HG02973 (cell line): ENCODE results near the gene GLIS1.

Experiments
- ATAC-seq: cut with Tn5 transposase; IDR thresholded peaks from one replicate; pipeline ENCODE4 v1.9.1; 2021; ENCODE audit warnings: moderate library complexity; ENCODE audit not compliant: unreplicated experiment

The GLIS1 gene

DNA sequence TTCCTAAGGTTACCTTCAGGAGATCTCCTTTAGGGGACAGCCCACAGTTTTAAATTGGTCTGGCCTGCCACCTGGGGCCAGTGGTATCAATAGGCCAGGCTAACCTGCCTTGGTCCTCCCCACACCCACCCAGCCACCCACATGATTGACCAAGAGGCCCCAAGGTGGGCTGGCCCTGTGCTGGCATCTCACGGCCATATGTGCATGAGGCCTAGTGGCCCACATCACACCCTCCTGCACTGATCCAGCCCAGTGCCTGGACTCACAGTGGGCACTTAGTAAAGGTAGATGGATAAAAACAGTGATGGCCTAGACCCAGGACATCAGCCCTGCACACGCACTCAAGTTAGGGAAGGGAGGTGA, 197.7 kb downstream of the GLIS1 start:
- no peak for ATAC-seq

DNA sequence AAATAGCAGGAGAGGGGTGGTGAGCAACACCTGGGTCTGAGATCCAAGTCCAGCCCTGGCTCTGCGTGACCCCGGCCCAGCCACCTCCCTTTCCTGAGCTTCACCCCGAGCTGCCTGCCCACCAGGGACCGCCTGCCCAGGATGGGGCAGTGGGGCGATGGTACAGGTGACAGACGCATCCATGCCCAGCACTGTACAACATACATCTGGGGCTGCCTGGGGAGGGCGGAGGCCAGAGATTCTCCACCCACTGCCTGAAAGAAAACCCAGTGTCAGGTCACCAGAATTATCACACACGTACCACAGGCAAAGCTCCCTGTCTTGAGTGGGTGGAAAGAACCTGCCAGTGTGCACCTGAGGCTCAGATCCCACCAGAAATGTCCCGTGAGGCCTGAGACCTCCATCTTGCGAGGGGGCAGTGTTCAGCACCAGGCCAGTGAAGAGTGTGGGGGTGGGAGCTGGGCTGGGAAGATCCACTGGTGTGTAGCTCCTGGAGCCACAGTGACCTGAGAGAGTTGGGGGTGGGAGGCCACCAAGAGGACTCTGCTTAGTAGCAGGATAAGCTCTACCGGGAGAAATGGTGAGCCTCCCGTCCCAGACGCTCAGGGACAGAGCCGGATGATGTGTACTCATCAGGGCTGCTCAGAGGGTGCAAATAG, 198.2 kb downstream of the GLIS1 start:
- ATAC-seq: no peak

DNA sequence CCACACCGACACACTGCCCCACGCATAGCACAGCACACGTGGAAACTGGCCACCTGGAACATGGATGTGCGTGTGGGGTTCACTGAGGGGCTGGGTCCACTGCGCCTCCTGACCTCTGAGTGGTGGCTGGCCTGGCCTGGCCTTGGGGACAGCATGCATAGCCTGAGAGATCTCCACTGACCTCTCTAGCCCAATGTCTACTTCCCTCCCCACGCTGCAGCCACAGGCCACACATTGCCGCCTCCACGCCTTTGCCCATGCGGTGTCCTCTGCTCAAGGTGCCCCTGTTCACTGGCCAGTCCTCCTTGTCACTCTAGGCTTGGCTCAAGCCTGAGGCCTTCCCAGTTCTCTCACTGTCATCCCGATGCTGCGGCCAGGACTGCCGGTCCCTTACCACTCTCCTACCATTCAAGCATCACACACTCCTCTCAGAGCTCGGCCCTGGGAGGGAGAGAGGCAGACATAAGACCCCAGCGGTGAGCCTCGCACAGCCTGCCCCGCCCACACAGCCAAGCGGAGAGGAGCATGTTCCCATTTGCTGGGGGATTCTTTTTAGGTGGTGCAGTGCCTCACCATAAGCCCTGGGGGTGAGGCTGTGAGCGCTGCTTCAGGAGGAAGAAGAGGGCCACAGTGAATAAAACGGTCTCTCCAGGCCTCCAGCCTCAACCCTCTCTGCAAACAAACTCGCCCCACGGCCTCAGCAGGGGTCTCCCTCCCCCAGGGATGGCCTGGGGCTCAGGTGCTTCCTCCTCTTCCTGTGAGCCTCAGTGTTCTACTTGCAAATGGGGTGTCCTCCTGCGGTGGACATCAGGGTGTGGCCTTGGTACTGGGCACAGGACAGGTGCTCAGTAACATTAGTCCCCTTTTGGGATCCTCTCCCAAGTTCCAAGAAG, 199.0 kb downstream of the GLIS1 start:
- no peak for ATAC-seq

DNA sequence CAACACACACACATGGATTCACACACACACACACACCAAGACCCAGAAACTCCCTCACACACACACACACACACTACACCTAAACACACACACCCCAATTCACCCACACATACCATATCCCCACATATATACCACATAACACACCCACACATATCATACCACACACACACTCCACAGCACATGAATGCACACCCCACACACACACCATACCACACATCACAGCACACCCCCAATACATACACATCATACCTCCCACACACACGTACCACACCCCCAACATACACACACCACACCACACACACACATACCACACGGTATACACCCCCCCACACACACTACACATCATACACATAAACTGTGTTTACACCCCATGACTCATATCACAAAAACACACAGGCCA, 199.7 kb downstream of the GLIS1 start:
- ATAC-seq: no peak

- ATAC-seq: no peak
These were observed 202.4 kb downstream of the GLIS1 start for GRCh38 chr1:53536606-53537005.

DNA sequence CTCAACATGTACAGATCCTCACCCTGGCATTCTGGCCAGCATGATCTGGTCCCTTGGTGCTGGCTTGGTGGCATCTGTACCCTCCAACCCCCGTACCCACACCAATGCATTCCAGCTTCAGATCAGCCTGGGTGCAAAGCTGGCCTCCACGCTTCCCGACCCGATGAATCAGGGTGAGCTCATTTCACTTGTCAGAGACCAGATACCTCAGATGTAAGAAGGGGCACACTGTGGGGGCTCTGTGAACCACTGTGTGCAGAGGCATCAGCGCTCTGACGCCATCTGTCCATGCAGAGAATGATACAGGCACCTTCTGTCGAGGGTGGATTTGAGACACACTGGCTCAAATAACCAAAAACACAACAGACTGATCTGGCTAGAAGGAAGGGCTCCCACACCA, 203.1 kb downstream of the GLIS1 start:
- ATAC-seq: no peak

DNA sequence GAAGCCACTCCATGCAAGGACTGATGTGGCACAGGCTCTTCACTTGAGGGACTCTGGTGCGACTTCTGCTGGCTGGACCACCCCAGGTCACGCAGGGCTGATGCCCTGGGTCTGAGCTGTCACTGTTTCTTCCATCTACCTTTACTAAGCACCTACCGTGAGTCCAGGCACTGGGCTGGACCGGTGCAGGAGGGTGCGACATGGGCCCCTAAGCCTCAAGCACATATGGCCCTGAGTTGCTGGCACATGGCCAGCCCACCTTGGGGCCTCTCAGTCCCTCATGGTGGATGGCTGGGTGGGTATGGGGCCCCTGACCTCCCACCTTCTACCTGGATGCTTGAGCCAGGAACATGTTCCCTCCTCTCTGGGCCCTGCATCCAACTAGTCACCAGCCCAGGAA, 203.7 kb downstream of the GLIS1 start:
- ATAC-seq: no peak

DNA sequence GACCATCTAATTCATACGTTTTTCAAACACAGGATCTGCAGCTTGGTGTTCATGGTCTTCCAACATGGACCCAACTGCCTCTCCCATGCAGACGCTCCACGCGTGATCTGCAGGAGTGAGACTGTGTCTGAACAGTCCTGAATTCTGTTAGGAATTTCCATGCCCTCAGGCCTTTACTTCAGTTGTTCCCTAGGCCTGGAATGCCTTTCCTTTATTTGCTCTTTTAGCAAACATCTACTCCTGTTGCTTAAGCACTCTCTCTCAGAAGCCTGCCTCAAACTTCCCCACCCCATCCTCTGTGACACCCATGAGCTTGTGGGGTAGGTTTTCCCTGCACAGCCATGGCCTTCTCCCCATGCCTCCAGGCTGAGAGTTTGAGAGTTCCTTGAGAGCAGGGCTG, 206.1 kb downstream of the GLIS1 start:
- ATAC-seq: no peak

- no peak for ATAC-seq
These were observed 206.6 kb downstream of the GLIS1 start for GRCh38 chr1:53532377-53532776.

- ATAC-seq: no peak
These were observed 208.4 kb downstream of the GLIS1 start for GRCh38 chr1:53530550-53530949.

DNA sequence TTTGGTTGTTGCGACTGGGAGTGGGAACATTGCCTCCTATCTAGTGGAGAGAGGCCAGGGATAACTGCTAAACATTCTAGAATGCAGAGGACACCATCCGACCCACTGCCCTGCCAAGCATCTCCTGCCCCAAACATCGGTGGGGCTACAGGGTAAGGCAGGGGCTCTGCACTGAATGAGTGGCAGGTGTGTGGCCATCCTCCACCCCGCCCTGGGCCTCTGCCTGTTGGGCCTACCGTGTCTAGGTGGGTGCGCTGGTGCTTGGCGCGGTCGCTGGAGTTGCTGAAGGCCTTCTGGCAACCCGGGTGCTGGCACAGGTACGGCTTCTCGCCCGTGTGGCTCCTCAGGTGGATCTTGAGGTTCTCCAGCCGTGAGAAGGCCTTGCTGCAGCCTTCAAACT, 209.4 kb downstream of the GLIS1 start:
- ATAC-seq: no peak

- ATAC-seq: no peak
These were observed 211.6 kb downstream of the GLIS1 start for GRCh38 chr1:53527368-53527767.

DNA sequence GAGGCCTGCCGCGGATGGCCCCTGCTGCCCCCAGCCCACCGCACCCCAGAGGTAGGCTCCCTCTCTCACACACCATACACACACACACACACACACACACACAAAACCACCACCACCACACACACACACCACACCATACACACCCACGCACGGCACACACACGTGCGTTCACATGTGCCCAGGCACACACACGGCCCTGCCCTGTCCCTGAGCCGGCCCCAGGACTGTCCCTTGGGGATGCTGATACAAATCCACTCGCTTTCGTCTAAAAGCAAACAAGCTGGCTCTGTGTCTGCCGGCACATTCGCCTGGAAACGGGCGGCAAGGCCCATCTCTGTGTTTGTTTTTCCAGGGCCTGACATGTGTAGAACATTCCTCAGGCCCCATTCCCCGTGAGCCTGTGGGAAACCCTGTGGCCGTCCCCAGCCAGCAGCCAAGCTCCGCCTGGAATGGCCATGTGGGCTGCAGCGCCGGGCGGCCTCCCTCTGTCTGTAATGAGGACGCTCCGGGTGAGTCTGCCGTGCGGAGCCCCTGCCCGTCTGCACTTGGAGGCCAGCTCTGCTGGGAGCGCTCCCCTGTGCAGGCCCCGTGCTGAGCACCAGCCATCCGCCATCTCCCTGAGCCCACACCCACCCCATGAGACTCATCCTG, 212.4 kb downstream of the GLIS1 start:
- no peak for ATAC-seq

DNA sequence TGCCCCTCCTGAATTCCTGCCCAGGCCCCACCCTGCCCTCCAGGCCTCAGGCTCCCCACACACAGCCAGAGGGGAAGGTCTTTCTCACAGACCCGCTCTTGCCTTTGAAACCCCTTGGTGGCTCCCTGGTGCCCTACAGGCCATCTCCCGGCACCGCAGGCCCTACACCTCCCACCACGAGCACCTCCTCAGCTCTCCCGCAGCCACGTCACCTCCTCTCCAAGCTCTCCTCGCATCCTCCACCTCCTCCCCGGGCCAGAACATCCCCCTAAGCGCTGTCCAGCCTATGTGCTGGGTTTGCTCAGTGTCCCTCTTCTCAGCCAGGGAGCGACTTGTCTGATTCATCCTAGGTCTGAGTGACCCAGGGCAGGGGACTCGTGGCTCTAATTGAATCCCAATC, 213.4 kb downstream of the GLIS1 start:
- no peak for ATAC-seq

- no peak for ATAC-seq
These were observed 214.3 kb downstream of the GLIS1 start for GRCh38 chr1:53524428-53525375.

- no peak for ATAC-seq
These were observed 216.9 kb downstream of the GLIS1 start for GRCh38 chr1:53521924-53522552.

DNA sequence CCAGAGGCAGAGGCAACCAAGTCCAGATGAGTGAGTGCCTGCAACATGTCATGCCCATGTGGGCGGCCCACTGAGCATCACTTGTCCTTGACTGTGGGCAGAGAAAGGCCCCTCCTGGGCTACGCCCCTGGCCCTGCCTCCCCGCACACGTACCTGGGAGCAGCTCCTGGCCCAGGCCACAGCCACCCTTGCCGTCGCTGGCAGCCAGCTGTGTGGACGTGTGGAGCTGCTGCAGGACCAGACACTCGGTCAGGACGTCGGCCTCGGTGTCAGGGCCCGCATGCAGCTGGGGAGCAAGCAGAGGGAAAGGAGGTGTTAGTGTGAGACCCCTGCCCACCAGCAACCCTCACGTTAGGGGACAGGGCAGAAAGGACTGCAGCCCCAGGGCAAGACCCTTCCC, 218.5 kb downstream of the GLIS1 start:
- ATAC-seq: no peak

DNA sequence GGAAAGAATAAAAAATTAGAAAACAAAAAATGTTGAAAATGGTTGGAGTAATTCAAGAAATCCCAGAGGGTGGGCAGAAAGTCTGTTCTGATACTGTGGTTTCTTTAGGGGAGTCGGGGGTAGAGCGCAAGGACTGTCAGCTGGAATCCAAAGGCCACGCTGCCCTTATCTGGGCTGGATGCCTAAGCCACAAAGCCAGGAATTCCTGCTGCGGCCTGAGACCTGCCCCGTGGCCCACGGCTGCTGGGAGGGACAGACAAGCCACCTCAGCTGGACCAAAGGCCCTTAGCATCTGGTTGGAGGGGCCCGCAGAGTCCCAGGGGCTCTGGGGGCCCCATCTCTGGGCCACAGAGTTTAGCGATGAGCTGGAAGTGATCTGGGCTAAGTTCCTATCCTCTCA, 219.5 kb downstream of the GLIS1 start:
- ATAC-seq: no peak

GRCh38 chr1:53518775-53519174, 220.2 kb downstream of the GLIS1 start:
- ATAC-seq: no peak

- ATAC-seq: no peak
These were observed 221.1 kb downstream of the GLIS1 start for GRCh38 chr1:53517821-53518352.
